ENCODE data around the gene CKS1B. TPM values are rescaled to one million over a fixed set of nuclear protein-coding genes. Genes with fewer than 3 reads are reported as not detected.

CKS1B gene
- total and polyA plus RNA-seq, 8 donors, result 4.7 to 73.3 (median 30.6) TPM

- no peaks in the 10 kb centered on the region for H3K9me3 ChIP-seq
- TF ChIP-seq POLR2A (IDR thresholded peaks at IDR 0.05) (no peak), POLR2AphosphoS5 (IDR thresholded peaks at IDR 0.05) (no peak), EP300 (IDR thresholded peaks at IDR 0.05) (no peak), CTCF (IDR thresholded peaks at IDR 0.05) (no peak)
- peak overlapping the region in 4 of 5 donors; percentile 85 to 100 (median 96) for H3K27ac ChIP-seq
- WGBS, 5 donors, result 79 to 90% (median 86%) methylated on average over 8 of the region's 8 CpGs
- intact Hi-C loops (cut with DNase I; ENCODE audit: low total_unique reads), result loop anchor here (10.0 kb wide), 1 partner anchor 54 kb away; the partner anchor contains the start of gene PYGO2
- no peaks in the 10 kb centered on the region for H3K27me3 ChIP-seq
- peaks cover 27 to 40% (median 29%) of the 10 kb centered on the region in 4 donors for H3K36me3 ChIP-seq
- H3K4me1 ChIP-seq, result peaks cover 22 to 62% (median 50%) of the 10 kb centered on the region in 4 donors
- DNase-seq, result no peak
- H3K4me3 ChIP-seq, result no peak overlapping the region
Measured at GRCh38 chr1:155018617-155019348, 44.3 kb downstream of the CKS1B start.

- Histone ChIP-seq H3K9me3 (no peaks in the 10 kb centered on the region), H3K36me3 (peaks cover 18 to 31% (median 22%) of the 10 kb centered on the region in 4 donors), H3K27ac (peak overlapping the region in 1 of 5 donors; percentile 28), H3K27me3 (no peaks in the 10 kb centered on the region), H3K4me1 (peaks cover 20 to 54% (median 44%) of the 10 kb centered on the region in 4 donors), H3K4me3 (no peak overlapping the region)
- intact Hi-C loops (cut with DNase I; ENCODE audit: low total_unique reads), result loop anchor here (10.0 kb wide), 1 partner anchor 55 kb away; the partner anchor contains the start of gene PYGO2
- 72 to 77% (median 73%) methylated on average over 11 of the region's 11 CpGs for WGBS, 5 donors
- no peak for DNase-seq
- TF ChIP-seq CTCF (IDR thresholded peaks at IDR 0.05), result no peak
- no peak for TF ChIP-seq EP300 (IDR thresholded peaks at IDR 0.05)
- TF ChIP-seq POLR2AphosphoS5 (IDR thresholded peaks at IDR 0.05), result no peak
- no peak for TF ChIP-seq POLR2A (IDR thresholded peaks at IDR 0.05)
Measured at GRCh38 chr1:155019377-155020245, 45.1 kb downstream of the CKS1B start.

- intact Hi-C loops (cut with DNase I; ENCODE audit: low total_unique reads), result no loop called here
- H3K4me3 ChIP-seq, result no peak overlapping the region
- 81 to 87% (median 83%) methylated on average over 8 of the region's 8 CpGs for WGBS, 5 donors
- no peaks in the 10 kb centered on the region for H3K9me3 ChIP-seq
- no peak overlapping the region for H3K27ac ChIP-seq
- peaks cover 8 to 27% (median 18%) of the 10 kb centered on the region in 4 donors for H3K4me1 ChIP-seq
- TF ChIP-seq POLR2A (IDR thresholded peaks at IDR 0.05), result no peak
- no peak for TF ChIP-seq EP300 (IDR thresholded peaks at IDR 0.05)
- TF ChIP-seq CTCF (IDR thresholded peaks at IDR 0.05), result no peak
- TF ChIP-seq POLR2AphosphoS5 (IDR thresholded peaks at IDR 0.05), result no peak
- H3K27me3 ChIP-seq, result no peaks in the 10 kb centered on the region
- no peak for DNase-seq
- peaks cover 0 to 9% (median 0%) of the 10 kb centered on the region in 4 donors for H3K36me3 ChIP-seq
Measured at GRCh38 chr1:155022136-155022926, 47.9 kb downstream of the CKS1B start.

GRCh38 chr1:155022927-155023236 lies 48.4 kb downstream of the CKS1B start:
- Histone ChIP-seq H3K9me3 (no peaks in the 10 kb centered on the region), H3K4me1 (peaks cover 5 to 23% (median 12%) of the 10 kb centered on the region in 4 donors), H3K4me3 (no peak overlapping the region), H3K27me3 (no peaks in the 10 kb centered on the region), H3K27ac (no peak overlapping the region), H3K36me3 (peaks cover 0 to 9% (median 0%) of the 10 kb centered on the region in 4 donors)
- intact Hi-C loops (cut with DNase I; ENCODE audit: low total_unique reads), result no loop called here
- 30 to 56% (median 35%) methylated on average over 4 of the region's 4 CpGs for WGBS, 5 donors
- TF ChIP-seq POLR2AphosphoS5 (IDR thresholded peaks at IDR 0.05), result no peak
- DNase-seq, result peak; percentile 33 to 68
